ENCODE data around the gene NDST1.
"Not testable (repeated sequence)": the region's sequence is repeated elsewhere in the genome, so short reads cannot be mapped to it uniquely, and the experiment has no call there.

The NDST1 gene

GRCh38 chr5:150515446-150515845 lies 7.5 kb downstream of the NDST1 start:
- H3K27ac ChIP-seq, result no peak overlapping the region
- no peak for TF ChIP-seq CTCF (conservative IDR thresholded peaks at IDR 0.05)

GRCh38 chr5:150516011-150516410 lies 8.1 kb downstream of the NDST1 start:
- no peak overlapping the region for H3K27ac ChIP-seq
- TF ChIP-seq CTCF (conservative IDR thresholded peaks at IDR 0.05), result no peak

- H3K27ac ChIP-seq, result no peak overlapping the region
- TF ChIP-seq CTCF (conservative IDR thresholded peaks at IDR 0.05), result no peak
These were observed 9.6 kb downstream of the NDST1 start for GRCh38 chr5:150517272-150518152.

- not testable (repeated sequence) for H3K27ac ChIP-seq
These were observed 11.0 kb downstream of the NDST1 start for GRCh38 chr5:150518712-150519559.

- no peak overlapping the region for H3K27ac ChIP-seq
These were observed 11.6 kb downstream of the NDST1 start for GRCh38 chr5:150519560-150519945.

GRCh38 chr5:150519978-150520377 lies 12.0 kb downstream of the NDST1 start:
- TF ChIP-seq CTCF (conservative IDR thresholded peaks at IDR 0.05), result no peak

More at GRCh38 chr5:150519560-150519945, 11.6 kb downstream of the NDST1 start:
- TF ChIP-seq CTCF (conservative IDR thresholded peaks at IDR 0.05), result no peak

GRCh38 chr5:150520747-150521521 lies 13.0 kb downstream of the NDST1 start:
- H3K27ac ChIP-seq, result peak overlapping the region; percentile 11; the same call in 1 of the 2 replicates

More at GRCh38 chr5:150519978-150520377, 12.0 kb downstream of the NDST1 start:
- H3K27ac ChIP-seq, result no peak overlapping the region

More at GRCh38 chr5:150520747-150521521, 13.0 kb downstream of the NDST1 start:
- no peak for TF ChIP-seq CTCF (conservative IDR thresholded peaks at IDR 0.05)

Data from VCaP (cell line).